Neural cell (in vitro differentiated cells): ENCODE results near the gene CFAP68.

Source experiments
- EP300 ChIP-seq: fragments of 450-650 bp; conservative IDR thresholded peaks from 2 replicates; pipeline ENCODE4 v1.6.1; 2014; ENCODE audit warnings: antibody characterized with exemption, mild to moderate bottlenecking, moderate library complexity; ENCODE audit not compliant: poor library complexity, severe bottlenecking
- EZH2 ChIP-seq: fragments of 200-600, 300-800 bp; shearing (Covaris generic), sonication (generic); IDR thresholded peaks from 2 replicates; pipeline ENCODE4 v1.6.1; 2014; ENCODE audit warnings: antibody characterized with exemption, low read length, borderline replicate concordance, mild to moderate bottlenecking; ENCODE audit not compliant: insufficient read depth, poor library complexity, severe bottlenecking
- MXI1 ChIP-seq: fragments of 450-650 bp; conservative IDR thresholded peaks from 2 replicates; pipeline ENCODE4 v1.6.1; 2014; ENCODE audit warnings: antibody characterized with exemption, mild to moderate bottlenecking; ENCODE audit not compliant: poor library complexity, severe bottlenecking
- POLR2AphosphoS5 ChIP-seq: IDR thresholded peaks from 2 replicates; pipeline ENCODE4 v1.6.1; 2012
- RAD21 ChIP-seq: fragments of 450-650 bp; conservative IDR thresholded peaks from 2 replicates; pipeline ENCODE4 v1.6.1; 2014; ENCODE audit warnings: antibody characterized with exemption, mild to moderate bottlenecking, moderate library complexity
- TAF1 ChIP-seq: IDR thresholded peaks from 2 replicates; pipeline ENCODE4 v1.6.1; 2012; ENCODE audit warnings: low read depth
- TF ChIP-seq, protein P1 (sequence below): fragments of 450-650 bp; IDR thresholded peaks from 2 replicates; pipeline ENCODE4 v1.5.1; 2014; ENCODE audit warnings: antibody characterized with exemption, mild to moderate bottlenecking, moderate library complexity; ENCODE audit not compliant: poor library complexity, severe bottlenecking
- TF ChIP-seq, protein P2 (sequence below): IDR thresholded peaks from 2 replicates; pipeline ENCODE4 v1.6.1; 2012; ENCODE audit warnings: borderline replicate concordance

DNA sequence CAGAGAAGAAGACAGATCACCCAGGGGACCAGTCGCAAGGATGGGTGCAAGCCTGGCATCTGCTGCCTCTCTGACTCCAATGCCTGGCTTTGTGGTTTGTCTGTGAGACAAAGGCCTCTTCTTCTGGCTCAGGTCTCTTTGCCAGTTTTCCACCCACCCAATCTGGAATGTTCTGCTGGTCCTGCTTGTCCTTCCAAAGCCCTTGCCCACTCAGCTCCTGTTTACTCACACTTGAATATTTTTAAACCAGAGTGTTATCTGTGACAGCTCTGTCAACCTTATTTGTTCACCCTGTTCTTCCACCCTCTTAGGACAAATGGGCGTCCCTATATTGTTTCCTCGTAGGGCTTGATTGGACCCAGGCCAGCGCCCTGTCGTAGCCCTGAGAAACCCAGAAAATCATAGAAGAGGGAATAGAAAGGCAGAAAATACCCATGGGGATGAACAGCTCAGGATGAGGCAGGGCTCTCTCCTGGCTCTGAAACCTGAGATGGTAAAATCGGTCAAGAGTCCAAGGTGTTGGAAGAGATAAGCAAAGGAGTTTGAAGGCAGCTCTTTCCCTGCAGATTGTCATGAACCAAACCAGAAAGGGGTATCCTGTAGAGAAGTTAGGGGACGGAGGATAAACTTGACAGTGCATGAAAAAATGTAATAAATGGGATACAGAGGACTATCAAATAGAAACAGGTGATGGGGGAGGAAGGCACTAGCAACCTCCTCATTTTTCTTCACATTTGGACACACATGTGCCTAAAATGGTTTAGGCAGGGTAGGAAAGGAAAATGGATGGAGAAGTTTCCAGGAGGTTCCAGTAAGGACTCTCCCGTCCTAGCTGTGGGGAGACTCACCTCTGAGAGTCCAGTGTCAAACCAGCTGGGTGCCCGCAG, 31.6 kb downstream of the CFAP68 start:
- TF ChIP-seq, protein P1, sequence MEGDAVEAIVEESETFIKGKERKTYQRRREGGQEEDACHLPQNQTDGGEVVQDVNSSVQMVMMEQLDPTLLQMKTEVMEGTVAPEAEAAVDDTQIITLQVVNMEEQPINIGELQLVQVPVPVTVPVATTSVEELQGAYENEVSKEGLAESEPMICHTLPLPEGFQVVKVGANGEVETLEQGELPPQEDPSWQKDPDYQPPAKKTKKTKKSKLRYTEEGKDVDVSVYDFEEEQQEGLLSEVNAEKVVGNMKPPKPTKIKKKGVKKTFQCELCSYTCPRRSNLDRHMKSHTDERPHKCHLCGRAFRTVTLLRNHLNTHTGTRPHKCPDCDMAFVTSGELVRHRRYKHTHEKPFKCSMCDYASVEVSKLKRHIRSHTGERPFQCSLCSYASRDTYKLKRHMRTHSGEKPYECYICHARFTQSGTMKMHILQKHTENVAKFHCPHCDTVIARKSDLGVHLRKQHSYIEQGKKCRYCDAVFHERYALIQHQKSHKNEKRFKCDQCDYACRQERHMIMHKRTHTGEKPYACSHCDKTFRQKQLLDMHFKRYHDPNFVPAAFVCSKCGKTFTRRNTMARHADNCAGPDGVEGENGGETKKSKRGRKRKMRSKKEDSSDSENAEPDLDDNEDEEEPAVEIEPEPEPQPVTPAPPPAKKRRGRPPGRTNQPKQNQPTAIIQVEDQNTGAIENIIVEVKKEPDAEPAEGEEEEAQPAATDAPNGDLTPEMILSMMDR = no peak
- TF ChIP-seq POLR2AphosphoS5 (no peak), TAF1 (no peak), EP300 (no peak), RAD21 (no peak), EZH2 (no peak), MXI1 (no peak)
- TF ChIP-seq, protein P2, sequence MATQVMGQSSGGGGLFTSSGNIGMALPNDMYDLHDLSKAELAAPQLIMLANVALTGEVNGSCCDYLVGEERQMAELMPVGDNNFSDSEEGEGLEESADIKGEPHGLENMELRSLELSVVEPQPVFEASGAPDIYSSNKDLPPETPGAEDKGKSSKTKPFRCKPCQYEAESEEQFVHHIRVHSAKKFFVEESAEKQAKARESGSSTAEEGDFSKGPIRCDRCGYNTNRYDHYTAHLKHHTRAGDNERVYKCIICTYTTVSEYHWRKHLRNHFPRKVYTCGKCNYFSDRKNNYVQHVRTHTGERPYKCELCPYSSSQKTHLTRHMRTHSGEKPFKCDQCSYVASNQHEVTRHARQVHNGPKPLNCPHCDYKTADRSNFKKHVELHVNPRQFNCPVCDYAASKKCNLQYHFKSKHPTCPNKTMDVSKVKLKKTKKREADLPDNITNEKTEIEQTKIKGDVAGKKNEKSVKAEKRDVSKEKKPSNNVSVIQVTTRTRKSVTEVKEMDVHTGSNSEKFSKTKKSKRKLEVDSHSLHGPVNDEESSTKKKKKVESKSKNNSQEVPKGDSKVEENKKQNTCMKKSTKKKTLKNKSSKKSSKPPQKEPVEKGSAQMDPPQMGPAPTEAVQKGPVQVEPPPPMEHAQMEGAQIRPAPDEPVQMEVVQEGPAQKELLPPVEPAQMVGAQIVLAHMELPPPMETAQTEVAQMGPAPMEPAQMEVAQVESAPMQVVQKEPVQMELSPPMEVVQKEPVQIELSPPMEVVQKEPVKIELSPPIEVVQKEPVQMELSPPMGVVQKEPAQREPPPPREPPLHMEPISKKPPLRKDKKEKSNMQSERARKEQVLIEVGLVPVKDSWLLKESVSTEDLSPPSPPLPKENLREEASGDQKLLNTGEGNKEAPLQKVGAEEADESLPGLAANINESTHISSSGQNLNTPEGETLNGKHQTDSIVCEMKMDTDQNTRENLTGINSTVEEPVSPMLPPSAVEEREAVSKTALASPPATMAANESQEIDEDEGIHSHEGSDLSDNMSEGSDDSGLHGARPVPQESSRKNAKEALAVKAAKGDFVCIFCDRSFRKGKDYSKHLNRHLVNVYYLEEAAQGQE = no peak
